Gastrocnemius medialis (tissue), 4 donors: Measurements from ENCODE around the gene GDI1.
A peak's percentile ranks its signal among the peaks of the same experiment; 100 is the strongest.

Source experiments
- CTCF ChIP-seq, 5 experiments: fragments of 450-650 bp in 3 of 5; fragments of 200-600 bp in 2 of 5; sonication (generic) in 2 of 5; IDR thresholded peaks in 4 of 5; conservative IDR thresholded peaks in 1 of 5; 1 replicate in 4 of 5; 2 replicates in 1 of 5; pipeline ENCODE4 v1.5.1; 2016 to 2019; ENCODE audit warnings: antibody characterized with exemption in 5 of 5, mild to moderate bottlenecking in 3 of 5, moderate library complexity in 3 of 5
- POLR2A ChIP-seq, 2 donors: fragments of 450-650 bp; IDR thresholded peaks; one replicate each; pipeline ENCODE4 v1.6.1; 2017; ENCODE audit warnings: antibody characterized with exemption in 2 of 2, mild to moderate bottlenecking in 2 of 2, moderate library complexity in 2 of 2

- no peak for TF ChIP-seq CTCF (IDR thresholded peaks at IDR 0.05 in 4 of 5, conservative IDR thresholded peaks at IDR 0.05 in 1 of 5)
- peak in 1 of 2 donors; percentile 56 for TF ChIP-seq POLR2A (IDR thresholded peaks at IDR 0.05)
These were observed 28.2 kb upstream of the GDI1 start for GRCh38 chrX:154408659-154409221.
